ENCODE measurements around the gene CCR8. TPM values are rescaled to one million over a fixed set of nuclear protein-coding genes. Genes with fewer than 3 reads are reported as not detected.

CCR8 gene
- total RNA-seq, 2 experiments from 2014 or later = 1.3 to 2.1 TPM

- no peak overlapping the region for H3K4me3 Mint-ChIP-seq
- peaks cover 12% of the 10 kb centered on the region for H3K4me1 Mint-ChIP-seq (ENCODE audit: low read depth)
- DNase-seq = peak; percentile 61 to 91 (median 72)
- no peaks in the 10 kb centered on the region for H3K9me3 Mint-ChIP-seq
- intact Hi-C loops (cut with DNase I, micrococcal nuclease) = loop anchor here (1.0 to 10.0 kb wide), 7 partner anchors 81 to 794 kb away; partner anchors contain the start of gene EXOG (in 1 of the 2)
- H3K36me3 Mint-ChIP-seq (ENCODE audit: low read depth) = no peaks in the 10 kb centered on the region
- Histone ChIP-seq H3K9me3 (ENCODE audit: control insufficient read depth in 1 of 2, insufficient read depth in 1 of 2, low read length in 2 of 2) (no peaks in the 10 kb centered on the region), H3K36me3 (ENCODE audit: insufficient read depth, low read length) (no peaks in the 10 kb centered on the region), H3K4me1 (ENCODE audit: insufficient read depth, low read length) (peaks cover 22% of the 10 kb centered on the region), H3K27me3 (ENCODE audit: control insufficient read depth in 1 of 2, insufficient read depth in 2 of 2, low read length in 2 of 2) (no peaks in the 10 kb centered on the region), H3K27ac (ENCODE audit: low read depth in 1 of 2, low read length in 2 of 2) (no peak overlapping the region), H3K4me3 (ENCODE audit: low read length) (no peak overlapping the region)
- POLR2A ChIA-PET = interaction anchor here (0.6 to 1.2 kb wide), 4 partner anchors 98 to 182 kb away, joined by 3 to 11 read pairs (median 4); no protein-coding TSS in a partner anchor
- ATAC-seq (ENCODE audit: poor library complexity) = peak; percentile 94
- TF ChIP-seq CTCF (IDR thresholded peaks at IDR 0.05) = peak; percentile 92
- no peaks in the 10 kb centered on the region for H3K27me3 Mint-ChIP-seq
- CTCF ChIA-PET = interaction anchor here (0.6 to 4.8 kb wide), 35 partner anchors 8 to 792 kb away, joined by 3 to 68 read pairs (median 5); partner anchors contain the start of genes CX3CR1, EXOG, GORASP1 and RPSA
- H3K27ac Mint-ChIP-seq = no peak overlapping the region
Measured at GRCh38 chr3:39288300-39288808, 41.2 kb upstream of the CCR8 start.

- no peaks in the 10 kb centered on the region for H3K36me3 Mint-ChIP-seq (ENCODE audit: low read depth)
Measured at GRCh38 chr3:39289107-39289506, 40.4 kb upstream of the CCR8 start.

GRCh38 chr3:39290255-39290654 lies 39.3 kb upstream of the CCR8 start:
- Histone ChIP-seq H3K9me3 (ENCODE audit: control insufficient read depth in 1 of 2, insufficient read depth in 1 of 2, low read length in 2 of 2) (no peaks in the 10 kb centered on the region), H3K36me3 (ENCODE audit: insufficient read depth, low read length) (no peaks in the 10 kb centered on the region), H3K27ac (ENCODE audit: low read depth in 1 of 2, low read length in 2 of 2) (no peak overlapping the region), H3K27me3 (ENCODE audit: control insufficient read depth in 1 of 2, insufficient read depth in 2 of 2, low read length in 2 of 2) (no peaks in the 10 kb centered on the region), H3K4me3 (ENCODE audit: low read length) (no peak overlapping the region), H3K4me1 (ENCODE audit: insufficient read depth, low read length) (peaks cover 30% of the 10 kb centered on the region)
- ChIA-PET CTCF (interaction anchor here (2.1 to 4.8 kb wide), 3 partner anchors 164 to 189 kb away, joined by 5 to 68 read pairs (median 7); no protein-coding TSS in a partner anchor), POLR2A (no interaction called here)
- peaks cover 16% of the 10 kb centered on the region for H3K4me1 Mint-ChIP-seq (ENCODE audit: low read depth)
- ATAC-seq (ENCODE audit: poor library complexity) (no peak), DNase-seq (no peak)
- no peaks in the 10 kb centered on the region for H3K27me3 Mint-ChIP-seq
- intact Hi-C loops (cut with DNase I, micrococcal nuclease) = loop anchor here in 1 of 2 experiments (5.0 kb wide), 1 partner anchor 87 kb away; no protein-coding TSS in a partner anchor
- H3K4me3 Mint-ChIP-seq = no peak overlapping the region
- H3K9me3 Mint-ChIP-seq = no peaks in the 10 kb centered on the region
- no peaks in the 10 kb centered on the region for H3K36me3 Mint-ChIP-seq (ENCODE audit: low read depth)
- no peak overlapping the region for H3K27ac Mint-ChIP-seq
- no peak for TF ChIP-seq CTCF (IDR thresholded peaks at IDR 0.05)

More at GRCh38 chr3:39289107-39289506, 40.4 kb upstream of the CCR8 start:
- no peak overlapping the region for H3K27ac Mint-ChIP-seq
- intact Hi-C loops (cut with DNase I, micrococcal nuclease) = loop anchor here (5.0 to 10.0 kb wide), 3 partner anchors 82 to 794 kb away; partner anchors contain the start of gene EXOG (in 1 of the 2)
- no peak overlapping the region for H3K4me3 ChIP-seq (ENCODE audit: low read length)
- no peak overlapping the region for H3K27ac ChIP-seq (ENCODE audit: low read depth in 1 of 2, low read length in 2 of 2)
- DNase-seq (no peak), ATAC-seq (ENCODE audit: poor library complexity) (no peak)
- peaks cover 25% of the 10 kb centered on the region for H3K4me1 ChIP-seq (ENCODE audit: insufficient read depth, low read length)
- H3K36me3 ChIP-seq (ENCODE audit: insufficient read depth, low read length) = no peaks in the 10 kb centered on the region
- no peak for TF ChIP-seq CTCF (IDR thresholded peaks at IDR 0.05)
- no peak overlapping the region for H3K4me3 Mint-ChIP-seq
- no peaks in the 10 kb centered on the region for H3K27me3 ChIP-seq (ENCODE audit: control insufficient read depth in 1 of 2, insufficient read depth in 2 of 2, low read length in 2 of 2)
- H3K9me3 Mint-ChIP-seq = no peaks in the 10 kb centered on the region
- CTCF ChIA-PET = interaction anchor here (0.7 to 4.8 kb wide), 23 partner anchors 10 to 793 kb away, joined by 3 to 68 read pairs (median 5); partner anchors contain the start of genes EXOG, RPSA, SCN11A and WDR48
- H3K9me3 ChIP-seq (ENCODE audit: control insufficient read depth in 1 of 2, insufficient read depth in 1 of 2, low read length in 2 of 2) = no peaks in the 10 kb centered on the region
- peaks cover 12% of the 10 kb centered on the region for H3K4me1 Mint-ChIP-seq (ENCODE audit: low read depth)
- H3K27me3 Mint-ChIP-seq = no peaks in the 10 kb centered on the region
- POLR2A ChIA-PET = interaction anchor here (1.1 to 1.2 kb wide), 2 partner anchors 162 to 182 kb away, joined by 3 to 11 read pairs; no protein-coding TSS in a partner anchor

Data from CD4-positive, alpha-beta T cell (primary cell).